Activated CD4-positive, alpha-beta T cell treated with anti-CD3 and anti-CD28 coated beads for 4 hours (primary cell): ENCODE measurements around the gene CACNA1C.

ENCODE experiments used
- DNase-seq, 2 donors: peaks; one replicate each; pipeline ENCODE4 v3.0.0-alpha.2; 2020

The CACNA1C gene

DNA sequence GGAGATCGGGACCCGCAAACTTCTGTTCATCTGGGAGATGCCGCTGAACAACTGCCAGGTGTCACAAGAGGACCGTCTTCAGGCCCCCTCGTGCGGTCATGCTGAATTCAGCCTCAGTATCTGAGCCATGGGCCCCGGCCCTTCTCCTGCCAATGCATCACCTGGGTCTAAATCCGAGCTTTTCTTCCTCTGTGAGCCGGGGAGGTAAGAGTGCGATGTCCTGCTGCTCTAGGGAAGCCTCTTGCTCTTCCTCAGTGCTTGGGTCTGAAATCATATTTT lies 586.2 kb downstream of the CACNA1C start:
- no peak for DNase-seq

- DNase-seq: no peak
Observed at GRCh38 chr12:2640281-2640680, 587.5 kb downstream of the CACNA1C start.

DNA sequence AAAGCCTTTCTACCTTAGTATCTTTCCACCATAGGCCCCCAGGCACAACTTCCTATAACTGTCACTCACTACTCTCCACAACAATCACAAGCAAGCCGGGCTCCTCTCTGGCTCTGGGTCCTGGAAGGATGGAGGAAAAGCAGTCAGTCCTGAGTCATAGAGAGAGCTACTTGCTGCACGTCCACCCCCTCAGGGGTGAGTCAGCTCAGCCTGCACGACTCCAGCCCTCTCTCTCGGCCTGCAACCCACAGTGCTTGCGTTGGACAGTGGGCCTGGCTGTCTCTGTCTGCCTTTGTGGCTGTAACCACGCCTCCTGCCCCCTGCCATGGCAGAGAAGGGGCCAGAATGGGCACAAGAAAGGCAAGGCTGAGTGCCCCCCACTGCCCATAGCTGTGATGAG lies 587.9 kb downstream of the CACNA1C start:
- DNase-seq: no peak

DNA sequence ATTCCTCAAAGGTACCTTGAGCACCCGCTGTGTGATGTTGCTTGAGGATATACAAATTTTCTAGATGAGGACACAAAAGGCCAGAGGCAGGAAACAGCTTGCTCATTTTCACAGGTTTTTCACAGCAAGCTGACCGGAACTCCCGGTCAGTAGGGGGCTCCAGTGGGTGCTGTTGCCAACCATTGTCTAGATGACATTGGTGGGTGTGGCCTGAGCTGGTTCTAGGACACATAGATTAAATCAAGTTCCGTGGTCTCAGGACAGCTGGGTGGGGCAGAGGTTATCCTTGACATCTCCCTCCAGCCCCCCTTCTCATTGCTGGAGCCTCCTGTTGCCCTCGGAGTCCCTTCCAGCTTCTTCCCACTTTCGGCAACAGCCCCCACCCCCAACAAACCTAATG lies 588.4 kb downstream of the CACNA1C start:
- DNase-seq: no peak

GRCh38 chr12:2641761-2642160 lies 589.0 kb downstream of the CACNA1C start:
- no peak for DNase-seq

DNA sequence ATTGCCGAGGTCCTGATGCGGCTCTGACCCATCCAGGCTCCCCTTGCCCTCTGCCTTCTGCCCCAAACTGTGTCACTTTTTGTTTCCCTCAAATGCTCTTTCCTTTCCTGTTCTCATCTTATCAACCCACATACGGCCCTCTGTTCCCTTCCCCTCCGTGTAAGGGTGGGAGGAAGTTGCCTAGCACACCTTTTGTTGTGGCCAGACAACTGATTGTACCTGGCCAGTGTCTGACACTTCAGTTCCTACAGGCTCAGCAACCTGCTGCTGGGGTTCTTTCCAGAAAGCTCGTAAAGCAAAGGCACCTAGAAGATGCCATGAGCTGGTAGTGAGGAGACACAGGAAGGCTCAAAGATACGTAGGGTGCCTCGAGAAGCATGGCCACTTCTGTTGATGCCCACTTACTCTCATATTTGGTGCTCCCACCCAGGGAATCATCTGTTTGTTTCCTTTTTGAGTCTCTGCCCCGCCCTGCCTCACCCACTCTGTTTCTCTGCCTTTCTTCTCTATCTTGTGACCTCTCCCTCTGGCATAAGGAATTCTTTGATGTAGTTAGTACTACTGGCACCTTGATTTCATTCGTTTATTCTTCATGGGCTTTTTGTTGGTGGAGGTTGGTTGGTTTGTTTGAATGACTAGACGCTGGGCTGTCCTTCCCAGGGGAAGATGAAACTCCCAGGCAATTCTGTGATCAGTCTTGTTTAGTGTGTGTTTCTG lies 589.5 kb downstream of the CACNA1C start:
- no peak for DNase-seq

- no peak for DNase-seq
Observed at GRCh38 chr12:2642896-2643425, 590.2 kb downstream of the CACNA1C start.

- no peak for DNase-seq
Observed at GRCh38 chr12:2643576-2644135, 590.9 kb downstream of the CACNA1C start.

- DNase-seq: no peak
Observed at GRCh38 chr12:2644683-2645405, 592.1 kb downstream of the CACNA1C start.

- no peak for DNase-seq
Observed at GRCh38 chr12:2645460-2645859, 592.7 kb downstream of the CACNA1C start.

DNA sequence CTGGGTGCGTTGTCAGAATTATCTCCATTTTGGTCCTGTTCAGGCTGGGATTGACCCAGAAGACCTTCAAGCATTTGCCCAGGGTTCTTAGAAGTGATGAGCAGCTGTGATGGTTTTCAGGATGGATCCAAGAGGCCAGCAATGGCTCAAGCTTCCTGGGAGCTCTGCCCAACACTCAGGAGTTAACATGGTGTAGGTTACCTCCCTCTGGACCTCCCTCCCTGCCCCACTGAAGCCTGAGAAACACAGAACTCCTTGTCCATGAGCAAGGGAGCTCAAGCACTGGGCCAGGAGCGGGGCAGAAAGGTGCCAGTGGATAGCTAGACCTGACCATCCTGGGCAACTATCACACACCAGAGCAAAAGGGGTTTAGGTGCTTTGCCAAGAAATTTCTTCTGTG lies 593.6 kb downstream of the CACNA1C start:
- DNase-seq: no peak

DNA sequence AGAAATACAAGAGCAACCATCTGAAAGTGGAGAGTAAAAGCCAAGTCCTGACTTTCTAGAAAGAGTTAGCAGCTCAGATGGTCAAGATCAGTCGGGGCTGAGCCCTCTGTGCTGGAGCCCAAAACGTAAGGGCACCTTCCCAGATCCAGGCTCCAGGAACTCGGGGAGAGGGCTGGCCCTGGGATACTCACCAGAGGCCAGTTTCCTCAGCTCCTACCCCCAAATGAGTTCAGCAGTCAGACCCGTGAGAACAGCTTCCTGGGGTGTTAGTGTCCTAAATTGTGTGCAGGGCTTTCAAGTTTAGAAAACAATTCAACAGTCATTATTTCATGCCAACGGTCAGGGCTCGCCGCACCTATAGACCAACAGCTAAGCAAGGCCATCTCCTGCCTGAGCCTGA lies 594.4 kb downstream of the CACNA1C start:
- no peak for DNase-seq

GRCh38 chr12:2648406-2648805 lies 595.6 kb downstream of the CACNA1C start:
- DNase-seq: no peak

DNA sequence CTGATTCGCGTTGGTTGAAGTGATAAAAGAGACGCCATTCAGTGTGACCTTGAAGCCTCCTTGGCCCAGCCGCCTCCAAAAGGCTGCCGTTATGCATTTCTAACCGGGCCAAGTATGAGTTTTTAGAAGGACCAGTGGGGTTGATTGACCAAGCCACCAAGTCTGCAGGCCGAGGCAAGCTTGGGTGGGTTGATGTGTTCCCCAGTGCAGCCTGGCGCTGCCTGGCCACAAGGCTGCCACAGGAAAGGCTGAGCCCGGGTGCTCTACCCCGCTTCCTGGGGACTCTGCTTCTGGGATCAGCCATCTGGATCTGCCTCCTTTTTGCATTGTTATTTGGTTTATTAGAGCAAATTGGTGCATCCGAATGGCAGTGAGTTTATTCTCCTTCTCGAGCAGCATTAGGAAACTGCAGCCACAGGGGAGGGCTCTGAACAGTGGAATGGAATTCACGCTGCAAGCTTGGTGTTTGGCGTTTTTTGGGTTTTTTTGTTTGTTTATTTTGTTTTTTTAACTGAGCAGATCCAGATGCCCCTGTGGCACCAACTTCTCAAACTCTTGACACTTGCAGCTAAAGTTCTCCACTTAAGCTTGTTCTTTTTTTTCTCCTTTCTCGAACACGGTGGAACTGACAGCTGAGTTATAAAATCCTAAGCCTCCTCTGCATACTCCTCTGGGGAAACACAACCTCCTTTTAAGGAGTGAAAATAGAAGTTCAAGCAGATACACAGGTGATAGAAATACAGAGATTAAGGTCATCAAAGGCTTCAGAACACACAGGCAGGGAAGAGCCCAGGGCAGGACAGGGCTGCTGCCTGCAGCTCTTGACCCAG lies 596.6 kb downstream of the CACNA1C start:
- DNase-seq: no peak

GRCh38 chr12:2650261-2651067 lies 597.7 kb downstream of the CACNA1C start:
- no peak for DNase-seq

- DNase-seq: no peak
Observed at GRCh38 chr12:2651068-2651965, 598.5 kb downstream of the CACNA1C start.

GRCh38 chr12:2652011-2652400 lies 599.2 kb downstream of the CACNA1C start:
- DNase-seq: no peak

- DNase-seq: no peak
Observed at GRCh38 chr12:2652401-2653081, 599.8 kb downstream of the CACNA1C start.

DNA sequence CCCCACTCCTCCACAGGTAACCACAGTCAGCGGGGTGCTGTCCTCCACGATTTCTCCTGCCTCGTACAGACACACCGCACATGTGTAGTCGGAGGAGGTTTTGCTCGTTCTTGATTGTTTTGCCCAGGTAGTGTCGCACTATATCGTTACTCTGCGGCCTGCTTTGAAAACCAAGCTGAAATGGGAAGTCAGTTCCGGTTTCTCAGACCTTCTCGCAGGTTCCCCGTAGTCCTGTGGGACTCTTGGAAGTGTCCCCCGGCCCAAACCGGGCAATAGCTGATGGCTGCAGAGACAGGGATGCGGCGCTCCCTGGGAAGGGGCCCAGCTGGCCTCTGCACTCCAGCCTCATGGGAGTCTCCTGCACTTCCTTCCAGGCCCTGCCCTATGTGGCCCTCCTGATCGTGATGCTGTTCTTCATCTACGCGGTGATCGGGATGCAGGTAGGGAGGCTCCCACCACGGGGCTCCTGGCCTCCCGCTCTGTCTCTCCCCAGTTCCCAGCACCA lies 600.7 kb downstream of the CACNA1C start:
- DNase-seq: no peak

- DNase-seq: no peak
Observed at GRCh38 chr12:2654311-2654710, 601.5 kb downstream of the CACNA1C start.

DNA sequence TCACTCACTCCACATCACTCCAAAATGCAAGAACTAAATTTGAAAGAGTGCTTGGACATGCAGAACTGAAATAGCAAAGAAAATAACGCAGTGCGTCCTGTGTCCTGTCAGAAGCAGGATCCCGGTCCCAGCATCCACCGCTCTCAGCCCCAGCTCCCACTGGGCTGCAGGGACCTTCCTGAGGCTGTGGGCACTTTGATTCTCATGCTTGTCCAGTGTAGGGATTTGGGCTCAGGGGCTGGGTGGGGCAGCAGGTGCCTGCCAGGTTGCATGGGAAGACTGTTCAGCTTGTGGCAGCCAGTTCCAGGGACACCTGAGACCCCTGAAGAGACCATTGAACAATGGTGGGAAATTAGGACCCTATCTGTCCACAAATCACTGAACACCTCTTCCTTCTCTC lies 602.0 kb downstream of the CACNA1C start:
- no peak for DNase-seq
